Liver (tissue), 9 donors: ENCODE results near the gene RADIL. TPM values are rescaled to one million over a fixed set of nuclear protein-coding genes. Genes with fewer than 3 reads are reported as not detected.

Experiments used
- DNase-seq: peaks from one replicate; pipeline ENCODE4 v3.0.0-alpha.2; 2017; ENCODE audit warnings: low spot score
- H3K27ac ChIP-seq, 2 donors: one replicate each; pipeline ENCODE4 v1.7.0; 2013; ENCODE audit warnings: inconsistent platforms in 2 of 2, low read length in 2 of 2, control low read depth in 1 of 2, low read depth in 1 of 2, mild to moderate bottlenecking in 1 of 2
- H3K27me3 ChIP-seq, 4 donors: one replicate each; pipeline versions ENCODE4 v1.6.1 to v1.7.0; 2013; ENCODE audit warnings: low read length in 3 of 4, inconsistent platforms in 1 of 4, mild to moderate bottlenecking in 1 of 4, moderate library complexity in 1 of 4; ENCODE audit not compliant: control insufficient read depth in 4 of 4, insufficient read depth in 4 of 4
- H3K36me3 ChIP-seq, 4 donors: one replicate each; pipeline versions ENCODE4 v1.6.1 to v1.7.0; 2013; ENCODE audit warnings: low read length in 3 of 4, mild to moderate bottlenecking in 3 of 4, low read depth in 1 of 4, moderate library complexity in 1 of 4; ENCODE audit not compliant: control insufficient read depth in 4 of 4, insufficient read depth in 3 of 4
- H3K4me1 ChIP-seq, 4 donors: one replicate each; pipeline versions ENCODE4 v1.6.1 to v1.7.0; 2013; ENCODE audit warnings: low read length in 3 of 4, mild to moderate bottlenecking in 3 of 4, moderate library complexity in 1 of 4; ENCODE audit not compliant: control insufficient read depth in 4 of 4, insufficient read depth in 4 of 4
- H3K4me3 ChIP-seq, 3 donors: one replicate each; pipeline versions ENCODE4 v1.6.1 to v1.7.0; 2013; ENCODE audit warnings: low read length in 3 of 3, control low read depth in 1 of 3, low read depth in 1 of 3, mild to moderate bottlenecking in 1 of 3
- H3K9ac ChIP-seq, 2 donors: one replicate each; pipeline ENCODE4 v1.7.0; 2013; ENCODE audit warnings: low read length in 2 of 2, mild to moderate bottlenecking in 2 of 2, moderate library complexity in 2 of 2, control low read depth in 1 of 2, low read depth in 1 of 2
- H3K9me3 ChIP-seq, 4 donors: one replicate each; pipeline versions ENCODE4 v1.6.1 to v1.7.0; 2013; ENCODE audit warnings: low read length in 3 of 4; ENCODE audit not compliant: control insufficient read depth in 4 of 4
- CTCF ChIP-seq: fragments of 150-350 bp; IDR thresholded peaks from 2 replicates; pipeline ENCODE4 v1.5.1; 2017; ENCODE audit warnings: improper control_type of control experiment, low read depth, low read length; ENCODE audit not compliant: missing input control
- FOXA2 ChIP-seq: IDR thresholded peaks from 2 replicates; pipeline ENCODE4 v1.6.1; 2016; ENCODE audit warnings: antibody characterized with exemption
- GABPA ChIP-seq, 2 donors: IDR thresholded peaks in 1 of 2; conservative IDR thresholded peaks in 1 of 2; 2 replicates each; pipeline ENCODE4 v1.6.1; 2016; ENCODE audit warnings: antibody characterized with exemption in 2 of 2, mild to moderate bottlenecking in 1 of 2, moderate library complexity in 1 of 2
- HNF4A ChIP-seq, 2 donors: conservative IDR thresholded peaks; 2 replicates each; pipeline ENCODE4 v1.6.1; 2016; ENCODE audit warnings: antibody characterized with exemption in 2 of 2, mild to moderate bottlenecking in 2 of 2
- HNF4G ChIP-seq: IDR thresholded peaks from 2 replicates; pipeline ENCODE4 v1.6.1; 2016; ENCODE audit warnings: antibody characterized with exemption
- JUND ChIP-seq, 2 donors: IDR thresholded peaks; 2 replicates each; pipeline ENCODE4 v1.6.1; 2016; ENCODE audit warnings: antibody characterized with exemption in 2 of 2
- RXRA ChIP-seq, 2 donors: IDR thresholded peaks; 2 replicates each; pipeline ENCODE4 v1.6.1; 2017 to 2018; ENCODE audit warnings: antibody characterized with exemption in 2 of 2, mild to moderate bottlenecking in 1 of 2
- SP1 ChIP-seq: IDR thresholded peaks from 2 replicates; pipeline ENCODE4 v1.6.1; 2018; ENCODE audit warnings: antibody characterized with exemption, mild to moderate bottlenecking
- YY1 ChIP-seq: IDR thresholded peaks from 2 replicates; pipeline ENCODE4 v1.6.1; 2016; ENCODE audit warnings: antibody characterized with exemption, mild to moderate bottlenecking
- ZBTB33 ChIP-seq: IDR thresholded peaks from 2 replicates; pipeline ENCODE4 v1.6.1; 2016; ENCODE audit warnings: antibody characterized with exemption
- WGBS: extraction: QIAGEN DNeasy Blood & Tissue Kit; methylation state at CpG from one replicate; pipeline ENCODE4 v1.1.7; 2013; 5-methylcytosine and 5-hydroxymethylcytosine counted together
- polyA plus RNA-seq, 2 donors: library from polyadenylated mRNA; stranded (reverse) in 1 of 2; unstranded in 1 of 2; fragments of 200-250 nt in 1 of 2; fragments of >200 nt in 1 of 2; fragmentation: Nextera tagmentation in 1 of 2; extraction: Ambion mirVana in 1 of 2; gene quantifications; one replicate each; pipeline versions ENCODE4 v1.2.1 to v1.2.3, GENCODE V29; 2013 to 2015
- total RNA-seq, 2 donors: library from RNA; depleted of rRNA; stranded (reverse); fragments of >200 nt; gene quantifications; one replicate each; pipeline ENCODE4 v1.2.3, GENCODE V29; 2014
- donor health status: healthy.
- donor health status: healthy.
- donor health status: healthy.
- donor health status: healthy.
- donor health status: healthy.

Gene RADIL
- total and polyA plus RNA-seq, 4 donors: 0.14 to 0.25 (median 0.21) TPM; not detected in 1

- no peak for TF ChIP-seq ZBTB33
- TF ChIP-seq FOXA2: no peak
- TF ChIP-seq YY1: no peak
- TF ChIP-seq RXRA (IDR thresholded peaks at IDR 0.05): no peak
- no peak for TF ChIP-seq HNF4A (conservative IDR thresholded peaks at IDR 0.05)
Measured at GRCh38 chr7:4766666-4767519, 116.6 kb downstream of the RADIL start (continued).

GRCh38 chr7:4765776-4766490, 117.6 kb downstream of the RADIL start:
- H3K4me3 ChIP-seq: no peak overlapping the region
- no peak overlapping the region for H3K27ac ChIP-seq
- no peaks in the 10 kb centered on the region for H3K9me3 ChIP-seq
- no peak overlapping the region for H3K9ac ChIP-seq
- no peaks in the 10 kb centered on the region for H3K4me1 ChIP-seq
- WGBS: 90% methylated on average over 23 of the region's 23 CpGs
- peaks cover 10 to 35% (median 22%) of the 10 kb centered on the region in 4 donors for H3K36me3 ChIP-seq
- no peaks in the 10 kb centered on the region for H3K27me3 ChIP-seq
- DNase-seq: no peak
- TF ChIP-seq HNF4A (conservative IDR thresholded peaks at IDR 0.05) (no peak), HNF4G (no peak)

- TF ChIP-seq HNF4A (conservative IDR thresholded peaks at IDR 0.05) (no peak), SP1 (no peak), JUND (IDR thresholded peaks at IDR 0.05) (no peak), CTCF (no peak), GABPA (IDR thresholded peaks at IDR 0.05 in 1 of 2, conservative IDR thresholded peaks at IDR 0.05 in 1 of 2) (no peak)
- Histone ChIP-seq H3K36me3 (peaks cover 11 to 45% (median 29%) of the 10 kb centered on the region in 4 donors), H3K9me3 (no peaks in the 10 kb centered on the region), H3K27me3 (no peaks in the 10 kb centered on the region), H3K9ac (no peak overlapping the region), H3K4me3 (no peak overlapping the region), H3K27ac (no peak overlapping the region), H3K4me1 (no peaks in the 10 kb centered on the region)
- 90% methylated on average over 35 of the region's 35 CpGs for WGBS
- no peak for DNase-seq
Measured at GRCh38 chr7:4764402-4765007, 119.0 kb downstream of the RADIL start.
